HEK293T (cell line): ENCODE data around the gene RBFOX2.

Experiments
- ARNT ChIP-seq: fragments of 450-650 bp; IDR thresholded peaks from 2 replicates; pipeline ENCODE4 v1.6.1; 2017; ENCODE audit warnings: mild to moderate bottlenecking
- BHLHE40 ChIP-seq: fragments of 450-650 bp; IDR thresholded peaks from 2 replicates; pipeline ENCODE4 v1.6.1; 2016; ENCODE audit warnings: mild to moderate bottlenecking, moderate library complexity, borderline replicate concordance
- ELF4 ChIP-seq: fragments of 450-650 bp; IDR thresholded peaks from 2 replicates; pipeline ENCODE4 v1.6.1; 2017; ENCODE audit warnings: antibody characterized with exemption
- FOXM1 ChIP-seq: fragments of 450-650 bp; IDR thresholded peaks from 2 replicates; pipeline ENCODE4 v1.6.1; 2017; ENCODE audit warnings: mild to moderate bottlenecking, borderline replicate concordance
- HDGF ChIP-seq: fragments of 450-650 bp; IDR thresholded peaks from 2 replicates; pipeline ENCODE4 v1.6.1; 2017; ENCODE audit warnings: antibody characterized with exemption, borderline replicate concordance
- L3MBTL2 ChIP-seq: fragments of 450-650 bp; conservative IDR thresholded peaks from 2 replicates; pipeline ENCODE4 v1.6.1; 2016; ENCODE audit warnings: mild to moderate bottlenecking
- LEF1 ChIP-seq: fragments of 450-650 bp; IDR thresholded peaks from 2 replicates; pipeline ENCODE4 v1.6.1; 2017; ENCODE audit warnings: mild to moderate bottlenecking, borderline replicate concordance
- SUZ12 ChIP-seq: fragments of 450-650 bp; IDR thresholded peaks from 2 replicates; pipeline ENCODE4 v1.6.1; 2016; ENCODE audit warnings: mild to moderate bottlenecking
- TF ChIP-seq, protein P1 (sequence below): fragments of 450-650 bp; IDR thresholded peaks from 2 replicates; pipeline ENCODE4 v1.6.1; 2016

DNA sequence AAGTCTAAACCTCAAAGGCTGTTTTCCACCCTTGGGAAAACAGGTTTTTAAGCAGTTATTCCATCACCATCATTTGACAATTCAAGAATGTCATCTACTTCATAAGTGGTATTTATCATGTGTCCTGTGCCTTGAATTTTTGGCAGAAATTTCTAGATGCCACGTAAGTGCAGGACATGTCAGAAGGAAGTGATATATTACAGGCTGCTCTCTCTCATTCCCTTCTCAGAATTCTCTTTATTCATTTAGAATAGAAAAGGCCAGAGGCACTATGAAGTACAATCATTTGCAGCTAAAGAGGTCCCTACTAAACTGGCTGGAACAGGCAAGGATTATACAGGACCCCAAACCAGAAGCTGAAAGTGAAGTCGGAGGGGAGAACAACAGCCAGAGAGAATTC is 11.9 kb downstream of the RBFOX2 start:
- TF ChIP-seq ARNT (no peak), LEF1 (no peak), L3MBTL2 (no peak), BHLHE40 (no peak), FOXM1 (no peak), HDGF (no peak), ELF4 (no peak), SUZ12 (no peak)
- TF ChIP-seq, protein P1, sequence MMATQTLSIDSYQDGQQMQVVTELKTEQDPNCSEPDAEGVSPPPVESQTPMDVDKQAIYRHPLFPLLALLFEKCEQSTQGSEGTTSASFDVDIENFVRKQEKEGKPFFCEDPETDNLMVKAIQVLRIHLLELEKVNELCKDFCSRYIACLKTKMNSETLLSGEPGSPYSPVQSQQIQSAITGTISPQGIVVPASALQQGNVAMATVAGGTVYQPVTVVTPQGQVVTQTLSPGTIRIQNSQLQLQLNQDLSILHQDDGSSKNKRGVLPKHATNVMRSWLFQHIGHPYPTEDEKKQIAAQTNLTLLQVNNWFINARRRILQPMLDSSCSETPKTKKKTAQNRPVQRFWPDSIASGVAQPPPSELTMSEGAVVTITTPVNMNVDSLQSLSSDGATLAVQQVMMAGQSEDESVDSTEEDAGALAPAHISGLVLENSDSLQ: peak; percentile 12; the same call in 1 of the 2 replicates
